Nephron progenitor cell (in vitro differentiated cells): ENCODE results near the gene MICAL1.
A peak's percentile ranks its signal among the peaks of the same experiment; 100 is the strongest.

ENCODE experiments used
- DNase-seq: peaks from one replicate; pipeline ENCODE4 v3.0.0; 2021
- H3K27ac Mint-ChIP-seq: 2 replicates; pipeline ENCODE4 v1.8.0; 2021; ENCODE audit warnings: mild to moderate bottlenecking, moderate library complexity, mixed read lengths
- H3K27me3 Mint-ChIP-seq: 2 replicates; pipeline ENCODE4 v1.8.0; 2021; ENCODE audit warnings: mild to moderate bottlenecking, low read depth, mixed read lengths; ENCODE audit not compliant: poor library complexity
- H3K36me3 Mint-ChIP-seq: 2 replicates; pipeline ENCODE4 v1.8.0; 2021; ENCODE audit warnings: low read depth, mixed read lengths
- H3K4me1 Mint-ChIP-seq: 2 replicates; pipeline ENCODE4 v1.8.0; 2021; ENCODE audit warnings: mixed read lengths
- H3K4me3 Mint-ChIP-seq: 2 replicates; pipeline ENCODE4 v1.8.0; 2021; ENCODE audit warnings: mild to moderate bottlenecking, moderate library complexity, mixed read lengths
- H3K9me3 Mint-ChIP-seq: 2 replicates; pipeline ENCODE4 v1.8.0; 2021; ENCODE audit warnings: mild to moderate bottlenecking, moderate library complexity, mixed read lengths
- TF ChIP-seq, protein P1 (sequence below): fragments of 200-600 bp; sonication (generic); IDR thresholded peaks from 2 replicates; pipeline ENCODE4 v1.5.0; 2021; ENCODE audit warnings: antibody characterized with exemption

MICAL1 gene

GRCh38 chr6:109441069-109441816, 14.3 kb downstream of the MICAL1 start:
- no peaks in the 10 kb centered on the region for H3K9me3 Mint-ChIP-seq
- peak overlapping the region; percentile 94 for H3K4me3 Mint-ChIP-seq
- H3K27ac Mint-ChIP-seq: peak overlapping the region; percentile 47
- peaks cover 2% of the 10 kb centered on the region for H3K27me3 Mint-ChIP-seq
- peaks cover 20% of the 10 kb centered on the region for H3K4me1 Mint-ChIP-seq
- peak; percentile 56 for DNase-seq
- H3K36me3 Mint-ChIP-seq: peaks cover 27% of the 10 kb centered on the region
- TF ChIP-seq, protein P1, sequence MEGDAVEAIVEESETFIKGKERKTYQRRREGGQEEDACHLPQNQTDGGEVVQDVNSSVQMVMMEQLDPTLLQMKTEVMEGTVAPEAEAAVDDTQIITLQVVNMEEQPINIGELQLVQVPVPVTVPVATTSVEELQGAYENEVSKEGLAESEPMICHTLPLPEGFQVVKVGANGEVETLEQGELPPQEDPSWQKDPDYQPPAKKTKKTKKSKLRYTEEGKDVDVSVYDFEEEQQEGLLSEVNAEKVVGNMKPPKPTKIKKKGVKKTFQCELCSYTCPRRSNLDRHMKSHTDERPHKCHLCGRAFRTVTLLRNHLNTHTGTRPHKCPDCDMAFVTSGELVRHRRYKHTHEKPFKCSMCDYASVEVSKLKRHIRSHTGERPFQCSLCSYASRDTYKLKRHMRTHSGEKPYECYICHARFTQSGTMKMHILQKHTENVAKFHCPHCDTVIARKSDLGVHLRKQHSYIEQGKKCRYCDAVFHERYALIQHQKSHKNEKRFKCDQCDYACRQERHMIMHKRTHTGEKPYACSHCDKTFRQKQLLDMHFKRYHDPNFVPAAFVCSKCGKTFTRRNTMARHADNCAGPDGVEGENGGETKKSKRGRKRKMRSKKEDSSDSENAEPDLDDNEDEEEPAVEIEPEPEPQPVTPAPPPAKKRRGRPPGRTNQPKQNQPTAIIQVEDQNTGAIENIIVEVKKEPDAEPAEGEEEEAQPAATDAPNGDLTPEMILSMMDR: no peak

GRCh38 chr6:109440331-109441068, 15.1 kb downstream of the MICAL1 start, which contains the start of the genes PPIL6 and SMPD2:
TSS of gene PPIL6 (minus strand) at chr6:109440628. CDS start at chr6:109440590, 38 bp downstream.
TSS of gene SMPD2 (plus strand) at chr6:109440724. CDS start at chr6:109441122, 398 bp downstream.
- peak within 1 kb of the TSS; percentile 94 for H3K4me3 Mint-ChIP-seq
- H3K9me3 Mint-ChIP-seq: no peaks in the 10 kb centered on the region
- DNase-seq: peak; percentile 92
- peaks cover 20% of the 10 kb centered on the region for H3K4me1 Mint-ChIP-seq
- peaks cover 2% of the 10 kb centered on the region for H3K27me3 Mint-ChIP-seq
- H3K36me3 Mint-ChIP-seq: peaks cover 24% of the 10 kb centered on the region
- TF ChIP-seq, protein P1: no peak
- peak within 1 kb of the TSS; percentile 85 for H3K27ac Mint-ChIP-seq

GRCh38 chr6:109436041-109436440, 19.5 kb downstream of the MICAL1 start:
- Mint-ChIP-seq H3K4me1 (peaks cover 7% of the 10 kb centered on the region), H3K27ac (no peak overlapping the region), H3K4me3 (no peak overlapping the region), H3K36me3 (peaks cover 14% of the 10 kb centered on the region), H3K27me3 (peaks cover 2% of the 10 kb centered on the region), H3K9me3 (no peaks in the 10 kb centered on the region)
- no peak for DNase-seq
- TF ChIP-seq, protein P1: no peak

DNA sequence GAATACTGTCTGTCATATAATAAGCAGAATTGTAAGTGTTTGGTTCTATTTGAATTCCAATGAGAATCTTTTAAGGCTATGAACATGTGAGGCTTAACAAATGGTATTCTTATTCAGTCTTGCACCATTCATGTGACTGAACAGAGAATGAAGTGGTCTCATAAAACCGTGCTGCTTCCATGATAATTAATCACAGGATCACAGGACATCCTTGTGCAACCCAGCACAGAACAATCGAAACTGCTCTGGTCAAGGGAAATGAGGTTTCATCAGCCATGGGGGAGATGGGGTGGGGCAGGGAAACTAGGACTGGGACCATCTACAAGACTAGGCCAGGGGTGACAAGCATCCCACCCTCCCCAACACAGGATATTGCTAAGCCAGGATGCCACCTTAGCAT, 21.1 kb downstream of the MICAL1 start:
- H3K36me3 Mint-ChIP-seq: peaks cover 11% of the 10 kb centered on the region
- peaks cover 2% of the 10 kb centered on the region for H3K27me3 Mint-ChIP-seq
- H3K4me3 Mint-ChIP-seq: no peak overlapping the region
- H3K27ac Mint-ChIP-seq: no peak overlapping the region
- H3K9me3 Mint-ChIP-seq: no peaks in the 10 kb centered on the region
- peaks cover 1% of the 10 kb centered on the region for H3K4me1 Mint-ChIP-seq
- DNase-seq: no peak
- TF ChIP-seq, protein P1: no peak

- no peaks in the 10 kb centered on the region for H3K36me3 Mint-ChIP-seq
- peaks cover 2% of the 10 kb centered on the region for H3K27me3 Mint-ChIP-seq
- DNase-seq: no peak
- H3K4me1 Mint-ChIP-seq: peaks cover 4% of the 10 kb centered on the region
- TF ChIP-seq, protein P1: no peak
- H3K4me3 Mint-ChIP-seq: no peak overlapping the region
- no peaks in the 10 kb centered on the region for H3K9me3 Mint-ChIP-seq
- H3K27ac Mint-ChIP-seq: no peak overlapping the region
Measured at GRCh38 chr6:109429496-109429895, 26.1 kb downstream of the MICAL1 start.
